Gastrocnemius medialis (tissue), 4 donors: ENCODE results near the gene GABRB1. TPM values are rescaled to one million over a fixed set of nuclear protein-coding genes. Genes with fewer than 3 reads are reported as not detected.

ENCODE experiments used
- ATAC-seq, 2 donors: fragments of 150-250 bp; one replicate each; pipeline ENCODE4 v1.9.1; 2016
- DNase-seq, 2 donors: peaks; one replicate each; pipeline ENCODE4 v3.0.0-alpha.2; 2019
- H3K27ac ChIP-seq, 4 donors: fragments of 200-600 bp; sonication (generic); 1 replicate in 1 of 4; 2 replicates in 3 of 4; pipeline ENCODE4 v1.5.1; 2016 to 2018; ENCODE audit warnings: mild to moderate bottlenecking in 2 of 4, moderate library complexity in 1 of 4
- H3K27me3 ChIP-seq, 3 donors: fragments of 200-600 bp; sonication (generic) in 2 of 3; 1 replicate in 1 of 3; 2 replicates in 2 of 3; pipeline versions ENCODE4 v1.5.1 to v1.6.0; 2016 to 2019; ENCODE audit warnings: mild to moderate bottlenecking in 1 of 3, moderate library complexity in 1 of 3
- H3K36me3 ChIP-seq, 2 donors: fragments of 200-600 bp; sonication (generic) in 1 of 2; one replicate each; pipeline ENCODE4 v1.5.1; 2017 to 2018
- H3K4me1 ChIP-seq, 2 donors: fragments of 200-600 bp; sonication (generic) in 1 of 2; one replicate each; pipeline ENCODE4 v1.5.1; 2016 to 2017; ENCODE audit warnings: mild to moderate bottlenecking in 2 of 2
- H3K4me3 ChIP-seq, 4 donors: fragments of 200-600 bp; sonication (generic) in 3 of 4; 1 replicate in 1 of 4; 2 replicates in 3 of 4; pipeline ENCODE4 v1.5.1; 2016 to 2019; ENCODE audit warnings: mild to moderate bottlenecking in 2 of 4
- H3K9me3 ChIP-seq, 3 donors: fragments of 200-600 bp; sonication (generic) in 2 of 3; 1 replicate in 1 of 3; 2 replicates in 2 of 3; pipeline ENCODE4 v1.5.1; 2016 to 2019
- POLR2A ChIP-seq, 2 donors: fragments of 450-650 bp; IDR thresholded peaks; one replicate each; pipeline ENCODE4 v1.6.1; 2017; ENCODE audit warnings: antibody characterized with exemption in 2 of 2, mild to moderate bottlenecking in 2 of 2, moderate library complexity in 2 of 2
- in situ Hi-C, 4 donors: fragments of 200-750 bp; cut with MboI; loops; one replicate each; pipeline versions ENCODE4 v1.15.0 to v1.8.0; 2017; ENCODE audit warnings: low sequenced_read_pairs in 4 of 4
- intact Hi-C: fragments of 100-400 bp; cut with DNase I; formaldehyde crosslinking; loops from one replicate; pipeline ENCODE4 v1.15.1; 2023; ENCODE audit warnings: low total_unique reads
- total RNA-seq, 4 donors: library from RNA; depleted of rRNA; stranded (reverse); fragments of >200 nt; gene quantifications; one replicate each; pipeline versions ENCODE4 v1.1.0 to v1.2.3, GENCODE V29; 2016
- TF ChIP-seq, protein P1 (sequence below), 5 experiments: fragments of 450-650 bp in 3 of 5; fragments of 200-600 bp in 2 of 5; sonication (generic) in 2 of 5; IDR thresholded peaks in 4 of 5; conservative IDR thresholded peaks in 1 of 5; 1 replicate in 4 of 5; 2 replicates in 1 of 5; pipeline ENCODE4 v1.5.1; 2016 to 2019; ENCODE audit warnings: antibody characterized with exemption in 5 of 5, mild to moderate bottlenecking in 3 of 5, moderate library complexity in 3 of 5

The GABRB1 gene
- total RNA-seq, 4 donors from 2014 or later: not detected

DNA sequence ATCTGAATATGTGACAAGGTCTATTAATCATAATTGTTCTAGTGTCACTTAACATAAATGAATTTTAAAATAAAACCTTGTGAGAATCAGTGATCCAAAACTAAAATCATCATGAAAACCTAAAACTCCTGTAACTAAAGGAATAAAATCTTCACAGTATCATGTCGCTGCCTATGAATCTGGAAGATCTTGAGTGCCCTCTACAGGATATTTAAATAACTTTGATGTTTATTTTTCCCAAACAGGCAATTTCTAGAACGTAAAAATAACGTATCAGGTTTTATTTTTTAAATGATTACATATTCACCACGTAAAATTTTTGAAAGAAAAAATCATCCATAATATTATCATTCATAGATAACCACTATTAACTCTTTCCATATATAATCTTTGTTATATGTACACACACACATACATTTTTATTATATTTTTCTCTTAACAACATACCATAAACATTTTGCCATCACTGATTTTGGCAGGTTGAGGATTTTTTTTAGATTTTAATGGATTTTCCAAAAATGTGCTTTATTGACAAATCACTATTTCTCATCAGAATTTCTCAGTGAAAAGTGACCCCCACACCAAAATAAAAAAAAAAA, 352.6 kb downstream of the GABRB1 start:
- in situ Hi-C loops (no loop called here), intact Hi-C loops (no loop called here)
- ATAC-seq (no peak), DNase-seq (no peak)
- TF ChIP-seq, protein P1, sequence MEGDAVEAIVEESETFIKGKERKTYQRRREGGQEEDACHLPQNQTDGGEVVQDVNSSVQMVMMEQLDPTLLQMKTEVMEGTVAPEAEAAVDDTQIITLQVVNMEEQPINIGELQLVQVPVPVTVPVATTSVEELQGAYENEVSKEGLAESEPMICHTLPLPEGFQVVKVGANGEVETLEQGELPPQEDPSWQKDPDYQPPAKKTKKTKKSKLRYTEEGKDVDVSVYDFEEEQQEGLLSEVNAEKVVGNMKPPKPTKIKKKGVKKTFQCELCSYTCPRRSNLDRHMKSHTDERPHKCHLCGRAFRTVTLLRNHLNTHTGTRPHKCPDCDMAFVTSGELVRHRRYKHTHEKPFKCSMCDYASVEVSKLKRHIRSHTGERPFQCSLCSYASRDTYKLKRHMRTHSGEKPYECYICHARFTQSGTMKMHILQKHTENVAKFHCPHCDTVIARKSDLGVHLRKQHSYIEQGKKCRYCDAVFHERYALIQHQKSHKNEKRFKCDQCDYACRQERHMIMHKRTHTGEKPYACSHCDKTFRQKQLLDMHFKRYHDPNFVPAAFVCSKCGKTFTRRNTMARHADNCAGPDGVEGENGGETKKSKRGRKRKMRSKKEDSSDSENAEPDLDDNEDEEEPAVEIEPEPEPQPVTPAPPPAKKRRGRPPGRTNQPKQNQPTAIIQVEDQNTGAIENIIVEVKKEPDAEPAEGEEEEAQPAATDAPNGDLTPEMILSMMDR (IDR thresholded peaks at IDR 0.05 in 4 of 5, conservative IDR thresholded peaks at IDR 0.05 in 1 of 5): peak in 1 of 5 experiments; percentile 37
- TF ChIP-seq POLR2A (IDR thresholded peaks at IDR 0.05): no peak
- no peaks in the 10 kb centered on the region for H3K27me3 ChIP-seq
- H3K9me3 ChIP-seq: no peaks in the 10 kb centered on the region
- H3K27ac ChIP-seq: no peak overlapping the region
- H3K36me3 ChIP-seq: no peaks in the 10 kb centered on the region
- no peaks in the 10 kb centered on the region for H3K4me1 ChIP-seq
- H3K4me3 ChIP-seq: no peak overlapping the region

- H3K4me3 ChIP-seq: no peak overlapping the region
- H3K4me1 ChIP-seq: no peaks in the 10 kb centered on the region
- no peaks in the 10 kb centered on the region for H3K9me3 ChIP-seq
- no peak overlapping the region for H3K27ac ChIP-seq
- ATAC-seq (no peak), DNase-seq (no peak)
- in situ Hi-C loops (no loop called here), intact Hi-C loops (no loop called here)
- no peaks in the 10 kb centered on the region for H3K36me3 ChIP-seq
- no peaks in the 10 kb centered on the region for H3K27me3 ChIP-seq
- TF ChIP-seq, protein P1 (IDR thresholded peaks at IDR 0.05 in 4 of 5, conservative IDR thresholded peaks at IDR 0.05 in 1 of 5): no peak
- no peak for TF ChIP-seq POLR2A (IDR thresholded peaks at IDR 0.05)
Measured at GRCh38 chr4:47386146-47386545, 354.8 kb downstream of the GABRB1 start.

DNA sequence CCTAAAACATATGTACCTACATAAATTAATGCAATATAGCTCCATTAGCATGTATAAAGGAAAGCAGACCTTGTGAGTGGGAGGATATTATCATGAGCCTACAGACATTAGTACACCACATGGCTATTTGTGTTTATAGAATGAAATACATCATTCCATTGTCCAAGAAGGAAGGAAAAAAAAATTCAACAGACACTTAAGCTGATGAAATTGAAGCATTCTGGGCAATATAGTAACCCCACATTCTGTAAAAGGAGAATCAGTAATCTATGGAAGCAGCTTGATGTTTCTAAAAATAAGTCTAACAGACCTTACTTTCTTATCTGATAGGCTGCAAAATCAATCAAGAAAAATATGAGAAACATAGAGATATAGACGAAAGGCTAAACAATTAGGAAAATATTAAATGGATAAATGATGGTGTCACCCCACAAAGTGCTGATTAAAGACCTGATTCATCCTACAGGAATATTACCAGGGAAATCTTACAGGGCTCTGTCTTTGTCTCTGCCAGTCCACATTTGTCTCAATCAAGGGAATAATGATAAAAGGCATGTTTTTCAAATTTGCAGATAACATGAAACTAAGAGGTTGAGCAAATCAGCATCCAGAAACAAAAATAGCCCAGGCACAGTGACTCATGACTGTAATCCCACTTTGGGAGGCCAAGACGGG, 355.3 kb downstream of the GABRB1 start:
- DNase-seq: no peak
- H3K4me1 ChIP-seq: no peaks in the 10 kb centered on the region
- ATAC-seq: no peak
- in situ Hi-C loops (no loop called here), intact Hi-C loops (no loop called here)
- H3K27me3 ChIP-seq: no peaks in the 10 kb centered on the region
- no peaks in the 10 kb centered on the region for H3K36me3 ChIP-seq
- H3K9me3 ChIP-seq: no peaks in the 10 kb centered on the region
- no peak overlapping the region for H3K27ac ChIP-seq
- H3K4me3 ChIP-seq: no peak overlapping the region
- TF ChIP-seq, protein P1 (IDR thresholded peaks at IDR 0.05 in 4 of 5, conservative IDR thresholded peaks at IDR 0.05 in 1 of 5): no peak
- TF ChIP-seq POLR2A (IDR thresholded peaks at IDR 0.05): no peak

DNA sequence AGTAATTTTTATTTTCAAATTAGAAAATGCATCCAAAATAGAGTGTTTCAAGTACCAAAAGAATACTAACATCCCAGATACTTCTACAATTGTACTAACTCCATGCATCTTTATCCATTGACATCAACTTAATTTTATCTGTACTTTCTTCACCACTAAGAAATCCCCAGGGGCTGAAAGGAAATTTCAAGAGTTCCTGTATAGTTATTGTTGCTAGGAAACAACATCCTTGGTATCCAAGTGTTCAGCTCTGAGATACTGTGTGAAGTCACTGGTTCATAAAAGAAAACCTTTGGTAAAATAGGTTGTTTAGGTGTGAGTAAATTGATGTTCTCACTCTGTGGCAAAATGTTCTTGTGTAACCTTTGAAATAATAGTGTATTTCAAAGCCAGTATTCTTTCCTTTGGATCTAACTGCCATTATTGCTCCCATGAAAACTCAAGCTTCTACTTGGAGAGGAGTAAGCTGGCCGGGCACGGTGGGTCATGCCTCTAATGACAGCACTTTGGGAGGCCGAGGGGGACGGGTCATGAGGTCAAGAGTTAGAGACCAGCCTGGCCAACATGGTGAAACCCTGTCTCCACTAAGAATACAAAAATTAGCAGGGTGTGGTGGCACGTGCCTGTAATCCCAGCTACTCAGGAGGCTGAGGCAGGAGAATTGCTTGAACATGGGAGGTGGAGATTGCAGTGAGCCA, 359.2 kb downstream of the GABRB1 start:
- Histone ChIP-seq H3K4me3 (no peak overlapping the region), H3K4me1 (no peaks in the 10 kb centered on the region), H3K27ac (no peak overlapping the region), H3K9me3 (no peaks in the 10 kb centered on the region), H3K36me3 (no peaks in the 10 kb centered on the region), H3K27me3 (no peaks in the 10 kb centered on the region)
- TF ChIP-seq POLR2A (IDR thresholded peaks at IDR 0.05): no peak
- TF ChIP-seq, protein P1 (IDR thresholded peaks at IDR 0.05 in 4 of 5, conservative IDR thresholded peaks at IDR 0.05 in 1 of 5): no peak
- no peak for DNase-seq
- in situ Hi-C loops (no loop called here), intact Hi-C loops (no loop called here)
- no peak for ATAC-seq
